Testis (tissue), 3 donors: Measurements from ENCODE around the gene TASP1. TPM values are rescaled to one million over a fixed set of nuclear protein-coding genes. Genes with fewer than 3 reads are reported as not detected.
A peak's percentile ranks its signal among the peaks of the same experiment; 100 is the strongest.

ENCODE experiments used
- DNase-seq: peaks from one replicate; pipeline ENCODE4 v3.0.0-alpha.2; 2019
- H3K27ac ChIP-seq, 2 donors: fragments of 200-600 bp; sonication (generic); one replicate each; pipeline ENCODE4 v1.5.1; 2019
- H3K27me3 ChIP-seq: fragments of 200-600 bp; sonication (generic); one replicate; pipeline ENCODE4 v1.5.1; 2019
- H3K36me3 ChIP-seq: fragments of 200-600 bp; sonication (generic); one replicate; pipeline ENCODE4 v1.5.1; 2017; ENCODE audit warnings: low read depth; ENCODE audit errors: missing control alignments
- H3K4me1 ChIP-seq: fragments of 200-600 bp; sonication (generic); one replicate; pipeline ENCODE4 v1.5.1; 2019
- H3K4me3 ChIP-seq, 2 donors: fragments of 200-600 bp; sonication (generic); one replicate each; pipeline ENCODE4 v1.5.1; 2017 to 2019
- H3K9me3 ChIP-seq: fragments of 200-600 bp; sonication (generic); one replicate; pipeline ENCODE4 v1.5.1; 2017
- POLR2A ChIP-seq: fragments of 450-650 bp; IDR thresholded peaks from one replicate; pipeline ENCODE4 v1.6.1; 2017; ENCODE audit warnings: antibody characterized with exemption, mild to moderate bottlenecking, moderate library complexity
- WGBS, 2 donors: methylation state at CpG; one replicate each; pipeline ENCODE4 v1.1.5; 2018; 5-methylcytosine and 5-hydroxymethylcytosine counted together
- intact Hi-C: fragments of 100-400 bp; cut with DNase I; formaldehyde crosslinking; loops from one replicate; pipeline ENCODE4 v1.15.1; 2023; ENCODE audit warnings: low total_unique reads
- polyA plus RNA-seq: library from polyadenylated mRNA; stranded (reverse); fragments of 350-450 nt; fragmentation: Illumina TruSeq; extraction: RNeasy Lipid Tissue Mini Kit (QIAGEN cat#74804); gene quantifications from one replicate; pipeline ENCODE4 v1.2.3, GENCODE V29; 2014; ENCODE audit warnings: low read depth, low replicate concordance; ENCODE audit not compliant: insufficient read depth
- total RNA-seq, 2 donors: library from RNA; depleted of rRNA; stranded (reverse); fragments of >200 nt; gene quantifications; one replicate each; pipeline ENCODE4 v1.2.3, GENCODE V29; 2016
- TF ChIP-seq, protein P1 (sequence below), 3 experiments: fragments of 450-650 bp in 2 of 3; fragments of 200-600 bp in 1 of 3; sonication (generic) in 1 of 3; IDR thresholded peaks; one replicate each; pipeline ENCODE4 v1.5.1; 2016 to 2019; ENCODE audit warnings: antibody characterized with exemption in 3 of 3, mild to moderate bottlenecking in 2 of 3, moderate library complexity in 1 of 3

Gene TASP1
- total and polyA plus RNA-seq, 3 donors from 2014 or later: 10.5 to 14.4 (median 13.1) TPM

DNA sequence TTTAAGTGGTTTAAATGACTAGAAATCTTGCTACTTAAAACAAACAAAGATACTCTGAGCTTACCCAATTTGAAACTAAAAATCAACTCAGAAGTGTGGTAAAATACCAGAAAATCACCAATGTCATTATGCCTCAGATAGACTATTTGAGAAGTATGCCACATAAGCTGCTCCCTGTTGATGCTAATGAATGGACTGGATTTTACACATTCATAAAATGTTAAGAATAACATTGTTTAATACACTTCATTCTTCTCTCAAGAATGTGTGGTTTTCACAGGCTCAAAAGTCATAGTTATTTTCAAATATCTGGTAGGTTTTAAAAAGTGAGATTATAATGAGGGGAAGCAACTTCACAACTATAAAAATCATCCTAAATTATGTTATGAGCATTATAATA is 170.6 kb downstream of the TASP1 start:
- Histone ChIP-seq H3K4me1 (no peaks in the 10 kb centered on the region), H3K27me3 (no peaks in the 10 kb centered on the region), H3K4me3 (no peak overlapping the region), H3K36me3 (no peaks in the 10 kb centered on the region), H3K9me3 (no peaks in the 10 kb centered on the region), H3K27ac (no peak overlapping the region)
- intact Hi-C loops: no loop called here
- TF ChIP-seq, protein P1, sequence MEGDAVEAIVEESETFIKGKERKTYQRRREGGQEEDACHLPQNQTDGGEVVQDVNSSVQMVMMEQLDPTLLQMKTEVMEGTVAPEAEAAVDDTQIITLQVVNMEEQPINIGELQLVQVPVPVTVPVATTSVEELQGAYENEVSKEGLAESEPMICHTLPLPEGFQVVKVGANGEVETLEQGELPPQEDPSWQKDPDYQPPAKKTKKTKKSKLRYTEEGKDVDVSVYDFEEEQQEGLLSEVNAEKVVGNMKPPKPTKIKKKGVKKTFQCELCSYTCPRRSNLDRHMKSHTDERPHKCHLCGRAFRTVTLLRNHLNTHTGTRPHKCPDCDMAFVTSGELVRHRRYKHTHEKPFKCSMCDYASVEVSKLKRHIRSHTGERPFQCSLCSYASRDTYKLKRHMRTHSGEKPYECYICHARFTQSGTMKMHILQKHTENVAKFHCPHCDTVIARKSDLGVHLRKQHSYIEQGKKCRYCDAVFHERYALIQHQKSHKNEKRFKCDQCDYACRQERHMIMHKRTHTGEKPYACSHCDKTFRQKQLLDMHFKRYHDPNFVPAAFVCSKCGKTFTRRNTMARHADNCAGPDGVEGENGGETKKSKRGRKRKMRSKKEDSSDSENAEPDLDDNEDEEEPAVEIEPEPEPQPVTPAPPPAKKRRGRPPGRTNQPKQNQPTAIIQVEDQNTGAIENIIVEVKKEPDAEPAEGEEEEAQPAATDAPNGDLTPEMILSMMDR (IDR thresholded peaks at IDR 0.05): no peak
- TF ChIP-seq POLR2A: no peak
- DNase-seq: no peak

DNA sequence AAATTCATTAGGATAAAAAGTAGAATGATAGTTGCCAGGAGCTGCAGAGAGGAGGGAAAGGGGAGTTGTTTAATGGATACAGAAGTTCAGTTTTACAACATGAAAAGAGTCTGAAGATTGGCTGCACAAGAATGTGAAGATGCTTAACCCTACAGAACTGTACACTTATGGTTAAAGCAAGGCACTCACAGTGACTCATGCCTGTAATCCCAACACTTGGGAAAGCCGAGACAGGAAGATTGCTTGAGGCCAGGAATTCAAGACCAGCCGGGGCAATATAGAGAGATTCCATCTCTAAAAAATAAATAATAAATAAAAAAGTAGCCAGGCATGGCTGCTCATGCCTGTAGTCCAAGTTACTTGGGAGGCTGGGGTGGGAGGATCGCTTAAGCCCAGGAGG is 174.0 kb downstream of the TASP1 start:
- WGBS, 2 donors: 92 to 93% methylated on average over 3 of the region's 3 CpGs
- intact Hi-C loops: no loop called here
- DNase-seq: no peak

DNA sequence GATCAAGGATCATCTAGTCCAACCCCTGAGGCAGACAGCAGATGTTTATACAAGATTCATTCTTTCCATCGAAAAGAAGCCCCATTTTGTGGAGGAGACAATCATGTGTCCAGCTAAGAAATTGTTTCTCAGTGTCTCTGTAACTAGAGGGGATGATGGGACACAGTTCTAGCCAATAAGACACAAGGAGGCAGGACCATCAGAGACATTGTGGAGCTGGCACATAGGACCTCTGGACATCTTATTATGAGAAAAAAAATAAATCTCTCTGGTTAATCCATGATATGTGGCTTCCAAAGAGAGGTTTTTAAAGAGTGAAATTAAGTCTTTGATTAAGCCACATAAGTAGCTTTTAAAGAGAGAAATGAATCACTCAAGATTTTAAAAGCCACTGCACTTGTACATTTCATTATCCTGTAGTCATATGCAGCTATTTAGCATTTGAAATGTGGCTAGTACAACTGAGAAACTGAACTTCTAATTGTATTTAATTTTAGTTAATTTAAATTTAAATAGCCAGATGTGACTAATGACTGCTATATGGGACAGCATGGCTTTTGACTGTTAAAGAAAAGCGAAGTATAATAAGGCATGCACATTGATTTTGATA is 176.8 kb downstream of the TASP1 start:
- intact Hi-C loops: no loop called here
- H3K27ac ChIP-seq: no peak overlapping the region
- no peak for DNase-seq
- no peaks in the 10 kb centered on the region for H3K27me3 ChIP-seq
- TF ChIP-seq, protein P1 (IDR thresholded peaks at IDR 0.05): no peak
- TF ChIP-seq POLR2A: no peak
- WGBS, 2 donors: 97% methylated on average over 2 of the region's 2 CpGs
- no peaks in the 10 kb centered on the region for H3K4me1 ChIP-seq
- H3K36me3 ChIP-seq: no peaks in the 10 kb centered on the region
- no peaks in the 10 kb centered on the region for H3K9me3 ChIP-seq
- H3K4me3 ChIP-seq: no peak overlapping the region

More for the DNA sequence above, 174.0 kb downstream of the TASP1 start:
- no peak overlapping the region for H3K27ac ChIP-seq
- TF ChIP-seq, protein P1 (IDR thresholded peaks at IDR 0.05): no peak
- TF ChIP-seq POLR2A: no peak
- H3K4me1 ChIP-seq: no peaks in the 10 kb centered on the region
- no peak overlapping the region for H3K4me3 ChIP-seq
- H3K27me3 ChIP-seq: no peaks in the 10 kb centered on the region
- no peaks in the 10 kb centered on the region for H3K36me3 ChIP-seq
- H3K9me3 ChIP-seq: no peaks in the 10 kb centered on the region

DNA sequence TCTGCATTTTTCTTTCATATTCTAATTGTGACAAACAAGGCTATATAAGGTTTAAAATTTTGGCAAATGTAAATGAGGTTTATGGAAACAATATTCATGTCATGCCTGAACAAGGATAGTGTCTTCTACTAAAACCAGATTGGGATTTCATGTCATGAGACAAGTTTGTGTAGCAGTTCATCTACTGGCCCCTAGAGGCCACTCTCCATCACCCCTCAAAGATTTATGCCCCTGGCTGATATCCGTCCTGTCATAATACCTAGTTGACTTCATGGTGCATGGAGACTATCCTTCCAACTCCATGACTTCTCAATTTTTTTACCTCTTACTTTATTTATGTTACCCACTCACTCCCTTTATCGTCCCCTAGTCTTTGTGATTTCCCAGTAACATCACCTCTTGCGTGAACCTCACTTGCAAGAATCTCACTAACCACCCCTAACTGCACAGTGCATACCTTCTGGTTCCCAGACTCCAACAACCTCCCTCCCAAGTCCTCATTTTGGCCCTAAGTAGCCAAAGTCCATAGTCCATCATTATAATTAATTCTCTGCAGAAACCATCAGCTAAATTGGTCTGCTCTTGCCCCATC is 179.8 kb downstream of the TASP1 start:
- no peaks in the 10 kb centered on the region for H3K27me3 ChIP-seq
- no peaks in the 10 kb centered on the region for H3K9me3 ChIP-seq
- H3K4me3 ChIP-seq: no peak overlapping the region
- intact Hi-C loops: no loop called here
- peak; percentile 33 for DNase-seq
- no peaks in the 10 kb centered on the region for H3K4me1 ChIP-seq
- TF ChIP-seq, protein P1 (IDR thresholded peaks at IDR 0.05): peak; percentile 20 to 59 (median 37)
- TF ChIP-seq POLR2A: no peak
- no peak overlapping the region for H3K27ac ChIP-seq
- H3K36me3 ChIP-seq: no peaks in the 10 kb centered on the region
- 82 to 88% methylated on average over 3 of the region's 3 CpGs for WGBS, 2 donors

DNA sequence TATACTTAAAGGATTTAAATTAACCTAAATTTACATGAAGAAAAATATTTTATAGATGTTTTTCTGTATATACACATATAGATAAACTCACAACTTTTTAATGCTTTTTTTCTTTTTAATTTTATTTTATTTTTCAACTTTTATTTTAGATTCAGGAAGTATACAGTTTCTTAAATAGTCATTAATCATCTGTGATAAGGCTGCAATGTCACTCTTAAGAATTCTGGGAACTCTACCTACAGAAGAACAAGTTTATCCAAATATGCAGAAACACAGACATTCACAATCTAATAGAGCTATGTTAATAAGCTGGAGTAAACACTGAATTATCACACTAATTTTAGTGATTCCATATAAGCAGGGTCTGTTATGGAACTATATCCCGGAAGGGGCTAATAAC is 181.2 kb downstream of the TASP1 start:
- Histone ChIP-seq H3K27ac (no peak overlapping the region), H3K36me3 (no peaks in the 10 kb centered on the region), H3K4me3 (no peak overlapping the region), H3K4me1 (no peaks in the 10 kb centered on the region), H3K27me3 (no peaks in the 10 kb centered on the region), H3K9me3 (no peaks in the 10 kb centered on the region)
- WGBS, 2 donors: 93 to 100% methylated on average over 1 of the region's 1 CpG
- TF ChIP-seq POLR2A: no peak
- TF ChIP-seq, protein P1 (IDR thresholded peaks at IDR 0.05): no peak
- intact Hi-C loops: no loop called here
- no peak for DNase-seq
